SK-N-SH (cell line): ENCODE results near the gene DNM2. TPM values are rescaled to one million over a fixed set of nuclear protein-coding genes. Genes with fewer than 3 reads are reported as not detected.
A peak's percentile ranks its signal among the peaks of the same experiment; 100 is the strongest.
"Not testable (repeated sequence)": the region's sequence is repeated elsewhere in the genome, so short reads cannot be mapped to it uniquely, and the experiment has no call there.

Experiments used
- CTCF ChIA-PET: fragments of 300-600, 350-600 bp; formaldehyde crosslinking; extraction: SDS; loops from one replicate; lab custom pipeline; 2021; lab: Yijun Ruan, JAX
- POLR2A ChIA-PET: fragments of 350-600 bp; sonication (Branson Sonifier 250); formaldehyde crosslinking; extraction: SDS; loops from one replicate; lab custom pipeline; 2020; ENCODE audit warnings: antibody characterized with exemption, inconsistent platforms; lab: Yijun Ruan, JAX
- DNase-seq: peaks from one replicate; pipeline ENCODE4 v3.0.0; 2012
- H2AFZ ChIP-seq: fragments of 200-600 bp; sonication (generic); 2 replicates; pipeline ENCODE4 v1.8.1; 2016; ENCODE audit warnings: antibody characterized with exemption, mild to moderate bottlenecking, low read depth
- H3F3A ChIP-seq: fragments of 200-600 bp; sonication (generic); replicated peaks from 2 replicates; pipeline ENCODE3; 2016; ENCODE audit warnings: antibody characterized with exemption, mild to moderate bottlenecking; ENCODE audit not compliant: insufficient read depth
- H3K27ac ChIP-seq, 2 experiments: fragments of 200-500 bp in 1 of 2; fragments of 200-600 bp in 1 of 2; sonication (Bioruptor generic) in 1 of 2; sonication (generic), shearing (Covaris generic) in 1 of 2; 2 replicates each; pipeline versions ENCODE4 v1.5.1 to v1.6.1; 2014 to 2016; ENCODE audit warnings: low read depth in 2 of 2, inconsistent platforms in 1 of 2, low read length in 1 of 2, mild to moderate bottlenecking in 1 of 2, mixed read lengths in 1 of 2
- H3K27me3 ChIP-seq: fragments of 200-600 bp; sonication (generic), shearing (Covaris generic); 2 replicates; pipeline ENCODE4 v1.6.1; 2016; ENCODE audit warnings: mixed run types; ENCODE audit not compliant: insufficient read depth
- H3K36me3 ChIP-seq, 2 experiments: fragments of 200-500 bp in 1 of 2; fragments of 200-600 bp in 1 of 2; sonication (Bioruptor generic) in 1 of 2; sonication (generic) in 1 of 2; replicated peaks in 1 of 2; 2 replicates each; pipeline versions ENCODE3 to v1.5.1; 2014 to 2016; ENCODE audit warnings: low read length in 1 of 2, mild to moderate bottlenecking in 1 of 2; ENCODE audit not compliant: insufficient read depth in 2 of 2, control insufficient read depth in 1 of 2
- H3K4me1 ChIP-seq, 2 experiments: fragments of 200-500 bp in 1 of 2; fragments of 200-600 bp in 1 of 2; sonication (Bioruptor generic) in 1 of 2; sonication (generic), shearing (Covaris generic) in 1 of 2; 2 replicates each; pipeline versions ENCODE4 v1.5.1 to v1.6.1; 2014 to 2016; ENCODE audit warnings: low read depth in 1 of 2, low read length in 1 of 2, mixed run types in 1 of 2; ENCODE audit not compliant: insufficient read depth in 2 of 2, control insufficient read depth in 1 of 2
- H3K4me2 ChIP-seq: fragments of 200-600 bp; sonication (generic), shearing (Covaris generic); 2 replicates; pipeline ENCODE4 v1.6.1; 2017; ENCODE audit warnings: mixed run types
- H3K4me3 ChIP-seq, 2 experiments: fragments of 200-500 bp in 1 of 2; fragments of 200-600 bp in 1 of 2; sonication (Bioruptor generic) in 1 of 2; sonication (generic), shearing (Covaris generic) in 1 of 2; 2 replicates each; pipeline versions ENCODE4 v1.5.1 to v1.8.1; 2014 to 2016; ENCODE audit warnings: low read depth in 2 of 2, inconsistent platforms in 1 of 2, low read length in 1 of 2, mild to moderate bottlenecking in 1 of 2, mixed read lengths in 1 of 2, moderate library complexity in 1 of 2
- H3K79me2 ChIP-seq: fragments of 200-600 bp; sonication (generic); 2 replicates; pipeline ENCODE4 v1.8.1; 2017; ENCODE audit warnings: mild to moderate bottlenecking; ENCODE audit not compliant: insufficient read depth
- H3K9ac ChIP-seq: fragments of 200-600 bp; sonication (generic); 2 replicates; pipeline ENCODE4 v1.6.1; 2017; ENCODE audit warnings: mixed run types
- H3K9me2 ChIP-seq: fragments of 200-600 bp; sonication (generic); 2 replicates; pipeline ENCODE4 v1.6.1; 2017; ENCODE audit warnings: mixed run types
- H3K9me3 ChIP-seq: fragments of 200-600 bp; sonication (generic); 2 replicates; pipeline ENCODE4 v1.6.1; 2017; ENCODE audit warnings: mixed run types, mild to moderate bottlenecking, moderate library complexity
- H4K20me1 ChIP-seq: fragments of 200-600 bp; sonication (generic); 2 replicates; pipeline ENCODE4 v1.6.1; 2017; ENCODE audit warnings: mild to moderate bottlenecking, mixed run types; ENCODE audit not compliant: insufficient read depth
- CHD2 ChIP-seq: fragments of 150-350 bp; IDR thresholded peaks from 2 replicates; pipeline ENCODE4 v1.6.1; 2018; ENCODE audit warnings: low read length; ENCODE audit not compliant: partially characterized antibody
- ELF1 ChIP-seq: IDR thresholded peaks from 2 replicates; pipeline ENCODE4 v1.4.0; 2012
- EZH2phosphoT487 ChIP-seq: fragments of 200-600 bp; sonication (generic); IDR thresholded peaks from 2 replicates; pipeline ENCODE4 v1.6.1; 2017; ENCODE audit warnings: low read depth, mixed run types, mild to moderate bottlenecking, antibody characterized with exemption, moderate library complexity, borderline replicate concordance
- FOSL2 ChIP-seq: IDR thresholded peaks from 2 replicates; pipeline ENCODE4 v1.4.0; 2012; ENCODE audit warnings: low read depth, mild to moderate bottlenecking, moderate library complexity, borderline replicate concordance
- GABPA ChIP-seq: IDR thresholded peaks from 2 replicates; pipeline ENCODE4 v1.4.0; 2012; ENCODE audit warnings: low read depth, mild to moderate bottlenecking
- NFIC ChIP-seq: IDR thresholded peaks from 2 replicates; pipeline ENCODE4 v1.4.0; 2012; ENCODE audit warnings: borderline replicate concordance
- PBX3 ChIP-seq: IDR thresholded peaks from 2 replicates; pipeline ENCODE4; 2012
- POLR2AphosphoS5 ChIP-seq: IDR thresholded peaks from 2 replicates; pipeline ENCODE4 v1.6.1; 2012; ENCODE audit warnings: low read depth, low read length
- RFX5 ChIP-seq: IDR thresholded peaks from 2 replicates; pipeline ENCODE4 v1.6.1; 2012; ENCODE audit warnings: mild to moderate bottlenecking, improper control_type of control experiment, low read length
- SIN3A ChIP-seq: IDR thresholded peaks from 2 replicates; pipeline ENCODE4 v1.6.1; 2012; ENCODE audit warnings: low read depth, mild to moderate bottlenecking, low read length, moderate library complexity, borderline replicate concordance
- TAF1 ChIP-seq: IDR thresholded peaks from 2 replicates; pipeline ENCODE4 v1.6.1; 2012; ENCODE audit warnings: low read depth, mild to moderate bottlenecking, low read length, moderate library complexity, borderline replicate concordance
- TCF12 ChIP-seq: IDR thresholded peaks from 2 replicates; pipeline ENCODE4 v1.4.0; 2012
- YY1 ChIP-seq: IDR thresholded peaks from 2 replicates; pipeline ENCODE4 v1.4.0; 2012; ENCODE audit warnings: low read depth, mild to moderate bottlenecking
- whole genome bisulfite sequencing: methylation state at CpG from one replicate; pipeline ENCODE4 v1.1.6; 2017; ENCODE audit warnings: low lambda C conversion rate; 5-methylcytosine and 5-hydroxymethylcytosine counted together
- polyA plus RNA-seq, 3 experiments: library from polyadenylated mRNA; depleted of rRNA; stranded (reverse); fragments of >200 nt; gene quantifications; 2 replicates each; pipeline ENCODE4 v1.2.3, GENCODE V29; 2012

DNM2 gene
- polyA plus RNA-seq, 1 of the 3 experiments (the other 2 are of a cell fraction), result 52.5 TPM

GRCh38 chr19:10868872-10869547, 151.1 kb downstream of the DNM2 start:
- ChIA-PET POLR2A (no interaction called here), CTCF (interaction anchor here (0.8 to 1.6 kb wide), 5 partner anchors 11 to 168 kb away, joined by 3 to 5 read pairs (median 3); partner anchors contain the start of genes DNM2, QTRT1 and TMED1)
- Histone ChIP-seq H3K9ac (no peak overlapping the region), H3K36me3 (no peaks in the 10 kb centered on the region), H3K27me3 (no peaks in the 10 kb centered on the region), H3K27ac (no peak overlapping the region), H3K4me3 (no peak overlapping the region), H3K4me2 (no peak overlapping the region), H3K9me3 (no peaks in the 10 kb centered on the region), H3K79me2 (peaks cover 24% of the 10 kb centered on the region), H3K9me2 (no peaks in the 10 kb centered on the region), H3F3A (peaks cover 9% of the 10 kb centered on the region)
- DNase-seq, result no peak
- TF ChIP-seq FOSL2 (no peak), EZH2phosphoT487 (no peak), GABPA (no peak), TCF12 (no peak), NFIC (no peak), ELF1 (no peak), SIN3A (no peak)
- TF ChIP-seq, all 33 proteins: peak for 0
- WGBS, result 83% methylated on average over 10 of the region's 10 CpGs
- no peak overlapping the region for H2AFZ ChIP-seq
- H3K4me1 ChIP-seq, result peaks cover 8 to 10% of the 10 kb centered on the region in 2 experiments; a peak in 1 of 4 replicates
- no peaks in the 10 kb centered on the region; the same call in 1 of the 2 replicates for H4K20me1 ChIP-seq

GRCh38 chr19:10869872-10870311, 152.0 kb downstream of the DNM2 start:
- DNase-seq, H3K4me3 ChIP-seq, H3K4me1 ChIP-seq, H3K4me2 ChIP-seq, H3K9me3 ChIP-seq, H3F3A ChIP-seq, H3K27me3 ChIP-seq, H3K36me3 ChIP-seq, H3K9ac ChIP-seq, H3K9me2 ChIP-seq, H4K20me1 ChIP-seq: not testable (repeated sequence)
- Histone ChIP-seq H3K27ac (peak overlapping the region in 1 of 2 experiments; percentile 62; a peak in 1 of 4 replicates), H3K79me2 (peaks cover 33% of the 10 kb centered on the region), H2AFZ (peak overlapping the region; percentile 93; the same call in 1 of the 2 replicates)
- ChIA-PET CTCF (interaction anchor here (0.7 to 1.7 kb wide), 4 partner anchors 9 to 404 kb away, joined by 3 to 18 read pairs (median 4); partner anchors contain the start of genes QTRT1 and TMED1), POLR2A (interaction anchor here (0.5 kb wide), 1 partner anchor 380 kb away, joined by 4 read pairs; no protein-coding TSS in a partner anchor)
- 100% methylated on average over 11 of the region's 11 CpGs for WGBS

- 6% methylated on average over 18 of the region's 22 CpGs for WGBS
- DNase-seq, result no peak
- TF ChIP-seq PBX3 (0 out of 2 replicates have a peak, but pooled peaks have one; percentile 1), TAF1 (no peak), CHD2 (peak; percentile 79), POLR2AphosphoS5 (peak; percentile 45; the same call in 1 of the 2 replicates), YY1 (no peak), FOSL2 (no peak), SIN3A (no peak), RFX5 (no peak), ELF1 (no peak)
- Histone ChIP-seq H3F3A (peaks cover 9% of the 10 kb centered on the region), H3K4me1 (peaks cover 8 to 10% of the 10 kb centered on the region in 2 experiments; a peak in 1 of 4 replicates), H3K79me2 (peaks cover 39% of the 10 kb centered on the region), H4K20me1 (peaks cover 2% of the 10 kb centered on the region; the same call in 1 of the 2 replicates), H3K9ac (peak overlapping the region; percentile 43), H3K27me3 (no peaks in the 10 kb centered on the region), H3K27ac (peak overlapping the region; percentile 62 to 84), H3K4me2 (peak overlapping the region; percentile 68), H3K4me3 (peak overlapping the region; percentile 41 to 57), H3K9me3 (no peaks in the 10 kb centered on the region), H2AFZ (peak overlapping the region; percentile 93), H3K9me2 (no peaks in the 10 kb centered on the region), H3K36me3 (no peaks in the 10 kb centered on the region)
- ChIA-PET CTCF (interaction anchor here (0.5 to 3.0 kb wide), 34 partner anchors 9 to 404 kb away, joined by 3 to 49 read pairs (median 3); partner anchors contain the start of genes DNM2, QTRT1 and TMED1), POLR2A (interaction anchor here (0.5 to 0.6 kb wide), 2 partner anchors 44 to 379 kb away, joined by 3 to 4 read pairs; no protein-coding TSS in a partner anchor)
These were observed 152.6 kb downstream of the DNM2 start for GRCh38 chr19:10870501-10870954.
